Measurements from ENCODE around the gene FXYD7.

DNA sequence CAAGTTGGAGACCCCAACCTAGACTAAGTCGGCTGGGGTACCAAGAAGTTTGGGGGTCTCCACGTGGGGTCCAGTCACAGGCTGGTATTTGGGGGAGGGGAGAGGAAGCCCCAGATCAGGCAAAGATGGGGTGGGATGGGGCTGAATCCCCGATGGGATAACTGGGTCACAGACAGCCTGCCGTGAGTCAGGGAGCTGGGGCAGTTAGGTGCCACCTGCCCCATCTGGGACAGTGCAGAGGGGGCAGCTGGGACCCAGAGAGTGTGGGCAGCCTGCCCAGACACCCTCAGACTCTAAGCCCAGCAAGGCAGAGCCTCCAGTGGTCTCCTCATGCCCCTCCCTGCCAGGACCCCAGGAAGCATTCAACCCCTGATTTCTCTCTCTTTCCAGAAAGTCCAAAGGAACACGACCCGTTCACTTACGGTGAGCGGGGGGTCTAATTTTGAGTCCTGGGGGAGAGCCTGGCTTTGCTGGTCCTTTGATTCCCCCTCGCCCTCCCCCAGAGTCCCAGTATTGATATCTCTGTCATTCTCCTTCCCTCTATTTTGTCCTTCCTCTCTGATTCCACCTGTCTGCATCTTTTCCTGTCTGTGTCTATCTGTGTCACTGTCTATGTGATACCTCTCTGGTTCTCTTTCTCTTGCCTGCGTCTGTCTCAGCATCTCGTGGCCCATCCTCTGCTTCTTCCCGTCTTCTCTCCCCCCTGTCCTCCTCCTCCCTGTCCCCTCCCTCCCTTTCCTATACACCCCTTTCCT, 2.7 kb upstream of the FXYD7 start:
- TF ChIP-seq, protein P1, sequence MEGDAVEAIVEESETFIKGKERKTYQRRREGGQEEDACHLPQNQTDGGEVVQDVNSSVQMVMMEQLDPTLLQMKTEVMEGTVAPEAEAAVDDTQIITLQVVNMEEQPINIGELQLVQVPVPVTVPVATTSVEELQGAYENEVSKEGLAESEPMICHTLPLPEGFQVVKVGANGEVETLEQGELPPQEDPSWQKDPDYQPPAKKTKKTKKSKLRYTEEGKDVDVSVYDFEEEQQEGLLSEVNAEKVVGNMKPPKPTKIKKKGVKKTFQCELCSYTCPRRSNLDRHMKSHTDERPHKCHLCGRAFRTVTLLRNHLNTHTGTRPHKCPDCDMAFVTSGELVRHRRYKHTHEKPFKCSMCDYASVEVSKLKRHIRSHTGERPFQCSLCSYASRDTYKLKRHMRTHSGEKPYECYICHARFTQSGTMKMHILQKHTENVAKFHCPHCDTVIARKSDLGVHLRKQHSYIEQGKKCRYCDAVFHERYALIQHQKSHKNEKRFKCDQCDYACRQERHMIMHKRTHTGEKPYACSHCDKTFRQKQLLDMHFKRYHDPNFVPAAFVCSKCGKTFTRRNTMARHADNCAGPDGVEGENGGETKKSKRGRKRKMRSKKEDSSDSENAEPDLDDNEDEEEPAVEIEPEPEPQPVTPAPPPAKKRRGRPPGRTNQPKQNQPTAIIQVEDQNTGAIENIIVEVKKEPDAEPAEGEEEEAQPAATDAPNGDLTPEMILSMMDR (IDR thresholded peaks at IDR 0.05; ENCODE audit: poor library complexity, severe bottlenecking): no peak
- TF ChIP-seq, protein P2, sequence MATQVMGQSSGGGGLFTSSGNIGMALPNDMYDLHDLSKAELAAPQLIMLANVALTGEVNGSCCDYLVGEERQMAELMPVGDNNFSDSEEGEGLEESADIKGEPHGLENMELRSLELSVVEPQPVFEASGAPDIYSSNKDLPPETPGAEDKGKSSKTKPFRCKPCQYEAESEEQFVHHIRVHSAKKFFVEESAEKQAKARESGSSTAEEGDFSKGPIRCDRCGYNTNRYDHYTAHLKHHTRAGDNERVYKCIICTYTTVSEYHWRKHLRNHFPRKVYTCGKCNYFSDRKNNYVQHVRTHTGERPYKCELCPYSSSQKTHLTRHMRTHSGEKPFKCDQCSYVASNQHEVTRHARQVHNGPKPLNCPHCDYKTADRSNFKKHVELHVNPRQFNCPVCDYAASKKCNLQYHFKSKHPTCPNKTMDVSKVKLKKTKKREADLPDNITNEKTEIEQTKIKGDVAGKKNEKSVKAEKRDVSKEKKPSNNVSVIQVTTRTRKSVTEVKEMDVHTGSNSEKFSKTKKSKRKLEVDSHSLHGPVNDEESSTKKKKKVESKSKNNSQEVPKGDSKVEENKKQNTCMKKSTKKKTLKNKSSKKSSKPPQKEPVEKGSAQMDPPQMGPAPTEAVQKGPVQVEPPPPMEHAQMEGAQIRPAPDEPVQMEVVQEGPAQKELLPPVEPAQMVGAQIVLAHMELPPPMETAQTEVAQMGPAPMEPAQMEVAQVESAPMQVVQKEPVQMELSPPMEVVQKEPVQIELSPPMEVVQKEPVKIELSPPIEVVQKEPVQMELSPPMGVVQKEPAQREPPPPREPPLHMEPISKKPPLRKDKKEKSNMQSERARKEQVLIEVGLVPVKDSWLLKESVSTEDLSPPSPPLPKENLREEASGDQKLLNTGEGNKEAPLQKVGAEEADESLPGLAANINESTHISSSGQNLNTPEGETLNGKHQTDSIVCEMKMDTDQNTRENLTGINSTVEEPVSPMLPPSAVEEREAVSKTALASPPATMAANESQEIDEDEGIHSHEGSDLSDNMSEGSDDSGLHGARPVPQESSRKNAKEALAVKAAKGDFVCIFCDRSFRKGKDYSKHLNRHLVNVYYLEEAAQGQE (IDR thresholded peaks at IDR 0.05; ENCODE audit: borderline replicate concordance): no peak
- TF ChIP-seq RAD21 (conservative IDR thresholded peaks at IDR 0.05) (no peak), POLR2AphosphoS5 (IDR thresholded peaks at IDR 0.05) (no peak)

Data from neural cell (in vitro differentiated cells).